Mesodermal cell (in vitro differentiated cells): ENCODE data around the gene MPDU1.

Experiments used
- H3K27ac ChIP-seq: 2 replicates; pipeline ENCODE4 v1.7.0; 2013; ENCODE audit warnings: mild to moderate bottlenecking, low read depth, low read length, moderate library complexity; ENCODE audit not compliant: severe bottlenecking
- H3K36me3 ChIP-seq: 2 replicates; pipeline ENCODE4 v1.7.1; 2013; ENCODE audit warnings: mild to moderate bottlenecking, low read length, moderate library complexity; ENCODE audit not compliant: control insufficient read depth, insufficient read depth
- H3K4me1 ChIP-seq: one replicate; pipeline ENCODE4 v1.7.1; 2013; ENCODE audit warnings: mild to moderate bottlenecking, low read length; ENCODE audit not compliant: insufficient read depth, control insufficient read depth, poor library complexity, severe bottlenecking
- H3K4me3 ChIP-seq: 2 replicates; pipeline ENCODE4 v1.7.0; 2013; ENCODE audit warnings: low read length, control low read depth, mild to moderate bottlenecking; ENCODE audit not compliant: insufficient read depth, poor library complexity, severe bottlenecking; ENCODE audit errors: extremely low read depth
- H3K9me3 ChIP-seq: 2 replicates; pipeline ENCODE4 v1.7.1; 2013; ENCODE audit warnings: mild to moderate bottlenecking, low read length, moderate library complexity; ENCODE audit not compliant: control insufficient read depth
- WGBS, 2 experiments: methylation state at CpG; one replicate each; pipeline ENCODE4 v1.1.5; 2013; ENCODE audit warnings: missing lambda C conversion rate in 2 of 2; ENCODE audit not compliant: insufficient coverage in 2 of 2; 5-methylcytosine and 5-hydroxymethylcytosine counted together

Gene MPDU1

GRCh38 chr17:7582396-7583252, 1.0 kb upstream of the MPDU1 start:
- H3K27ac ChIP-seq: peak overlapping the region; percentile 99
- WGBS, 2 experiments: 93 to 94% methylated on average over 29 to 31 of the region's 36 CpGs
- peaks cover 32% of the 10 kb centered on the region for H3K4me1 ChIP-seq
- peaks cover 47% of the 10 kb centered on the region for H3K36me3 ChIP-seq
- peak overlapping the region; percentile 5 for H3K4me3 ChIP-seq
- no peaks in the 10 kb centered on the region for H3K9me3 ChIP-seq

GRCh38 chr17:7586673-7587419, 3.2 kb downstream of the MPDU1 start:
- Histone ChIP-seq H3K36me3 (peaks cover 49% of the 10 kb centered on the region), H3K4me1 (peaks cover 49% of the 10 kb centered on the region), H3K9me3 (no peaks in the 10 kb centered on the region), H3K27ac (peak overlapping the region; percentile 43), H3K4me3 (no peak overlapping the region)
- 92 to 94% methylated on average over 5 to 6 of the region's 9 CpGs for WGBS, 2 experiments

GRCh38 chr17:7587420-7588151, 3.9 kb downstream of the MPDU1 start:
- peaks cover 56% of the 10 kb centered on the region for H3K36me3 ChIP-seq

GRCh38 chr17:7588553-7589203, 5.0 kb downstream of the MPDU1 start:
- WGBS, 2 experiments: 92 to 93% methylated on average over 18 to 28 of the region's 30 CpGs
- Histone ChIP-seq H3K9me3 (no peaks in the 10 kb centered on the region), H3K4me3 (no peak overlapping the region), H3K36me3 (peaks cover 63% of the 10 kb centered on the region), H3K4me1 (peaks cover 42% of the 10 kb centered on the region), H3K27ac (no peak overlapping the region)

More at GRCh38 chr17:7587420-7588151, 3.9 kb downstream of the MPDU1 start:
- 86 to 87% methylated on average over 6 to 8 of the region's 12 CpGs for WGBS, 2 experiments
- Histone ChIP-seq H3K9me3 (no peaks in the 10 kb centered on the region), H3K4me3 (no peak overlapping the region), H3K27ac (peak overlapping the region; percentile 43), H3K4me1 (peaks cover 49% of the 10 kb centered on the region)

GRCh38 chr17:7589204-7589868, 5.7 kb downstream of the MPDU1 start:
- WGBS, 2 experiments: 62 to 64% methylated on average over 55 to 56 of the region's 56 CpGs
- no peaks in the 10 kb centered on the region for H3K9me3 ChIP-seq
- H3K4me1 ChIP-seq: peaks cover 42% of the 10 kb centered on the region
- peak overlapping the region; percentile 7 for H3K27ac ChIP-seq
- peaks cover 70% of the 10 kb centered on the region for H3K36me3 ChIP-seq
- no peak overlapping the region for H3K4me3 ChIP-seq

GRCh38 chr17:7589891-7590691, 6.4 kb downstream of the MPDU1 start, which contains the start of gene SOX15:
SOX15 (minus strand) TSS chr17:7590094; CDS start chr17:7589676, 418 bp downstream.
- peak within 1 kb of the TSS; percentile 82 for H3K27ac ChIP-seq
- no peaks in the 10 kb centered on the region for H3K9me3 ChIP-seq
- peaks cover 42% of the 10 kb centered on the region for H3K4me1 ChIP-seq
- H3K4me3 ChIP-seq: no peak within 1 kb of the TSS
- 78 to 82% methylated on average over 16 to 19 of the region's 24 CpGs for WGBS, 2 experiments
- peaks cover 77% of the 10 kb centered on the region for H3K36me3 ChIP-seq

- 46 to 54% methylated on average over 4 of the region's 4 CpGs for WGBS, 2 experiments
- H3K36me3 ChIP-seq: peaks cover 77% of the 10 kb centered on the region
- peak overlapping the region; percentile 82 for H3K27ac ChIP-seq
- H3K9me3 ChIP-seq: no peaks in the 10 kb centered on the region
- H3K4me3 ChIP-seq: no peak overlapping the region
- peaks cover 42% of the 10 kb centered on the region for H3K4me1 ChIP-seq
These were observed 7.1 kb downstream of the MPDU1 start for GRCh38 chr17:7590743-7591142.

GRCh38 chr17:7591596-7591995, 7.9 kb downstream of the MPDU1 start:
- H3K27ac ChIP-seq: peak overlapping the region; percentile 82
- 88% methylated on average over 1 of the region's 5 CpGs; no CpG with 5 or more reads in 1 of the 2 experiments for WGBS, 2 experiments
- no peak overlapping the region for H3K4me3 ChIP-seq

GRCh38 chr17:7592422-7593021, 8.9 kb downstream of the MPDU1 start:
- Histone ChIP-seq H3K36me3 (peaks cover 86% of the 10 kb centered on the region), H3K27ac (no peak overlapping the region), H3K4me3 (no peak overlapping the region), H3K9me3 (no peaks in the 10 kb centered on the region), H3K4me1 (peaks cover 32% of the 10 kb centered on the region)
- WGBS, 2 experiments: 97 to 99% methylated on average over 11 to 18 of the region's 23 CpGs

More at GRCh38 chr17:7591596-7591995, 7.9 kb downstream of the MPDU1 start:
- no peaks in the 10 kb centered on the region for H3K9me3 ChIP-seq
- H3K36me3 ChIP-seq: peaks cover 79% of the 10 kb centered on the region
- peaks cover 41% of the 10 kb centered on the region for H3K4me1 ChIP-seq
